Esophagus (tissue), 2 donors: ENCODE data around the gene ZNF536. TPM values are rescaled to one million over a fixed set of nuclear protein-coding genes. Genes with fewer than 3 reads are reported as not detected.

Experiments
- H3K27ac ChIP-seq, 2 donors: one replicate each; pipeline ENCODE4 v1.5.1; 2013; ENCODE audit warnings: low read depth in 2 of 2, mild to moderate bottlenecking in 2 of 2, inconsistent platforms in 1 of 2, low read length in 1 of 2, moderate library complexity in 1 of 2
- H3K27me3 ChIP-seq, 2 donors: one replicate each; pipeline ENCODE4 v1.6.1; 2013; ENCODE audit warnings: low read length in 2 of 2, control low read depth in 1 of 2, mild to moderate bottlenecking in 1 of 2; ENCODE audit not compliant: insufficient read depth in 2 of 2, control insufficient read depth in 1 of 2
- H3K36me3 ChIP-seq, 2 donors: one replicate each; pipeline ENCODE4 v1.6.1; 2013; ENCODE audit warnings: low read length in 1 of 2; ENCODE audit not compliant: control insufficient read depth in 2 of 2, insufficient read depth in 2 of 2
- H3K4me1 ChIP-seq, 2 donors: one replicate each; pipeline ENCODE4 v1.6.1; 2013; ENCODE audit warnings: low read length in 1 of 2; ENCODE audit not compliant: control insufficient read depth in 2 of 2, insufficient read depth in 2 of 2
- H3K4me3 ChIP-seq, 2 donors: one replicate each; pipeline ENCODE4 v1.5.1; 2013; ENCODE audit warnings: low read length in 2 of 2, mild to moderate bottlenecking in 2 of 2, low read depth in 1 of 2, moderate library complexity in 1 of 2
- H3K9me3 ChIP-seq, 2 donors: one replicate each; pipeline ENCODE4 v1.6.1; 2013; ENCODE audit warnings: mild to moderate bottlenecking in 2 of 2, low read depth in 1 of 2, low read length in 1 of 2, moderate library complexity in 1 of 2; ENCODE audit not compliant: control insufficient read depth in 2 of 2, insufficient read depth in 1 of 2
- WGBS, 2 donors: extraction: QIAGEN DNeasy Blood & Tissue Kit; methylation state at CpG; one replicate each; pipeline ENCODE4 v1.1.7; 2013; 5-methylcytosine and 5-hydroxymethylcytosine counted together
- polyA plus RNA-seq, 2 donors: library from polyadenylated mRNA; stranded (reverse); fragments of 200-250 nt; gene quantifications; one replicate each; pipeline ENCODE4 v1.2.3, GENCODE V29; 2013
- donor health status: healthy with polysubstance abuse.
- donor health status: Bipolar disorder and iron deficiency.

The ZNF536 gene
- polyA plus RNA-seq, 2 donors, result 0.53 to 0.57 TPM

- H3K4me3 ChIP-seq, result no peak overlapping the region
- H3K4me1 ChIP-seq, result no peaks in the 10 kb centered on the region
- no peak overlapping the region for H3K27ac ChIP-seq
- H3K9me3 ChIP-seq, result no peaks in the 10 kb centered on the region
- no peaks in the 10 kb centered on the region for H3K27me3 ChIP-seq
- 76 to 86% methylated on average over 3 of the region's 3 CpGs for WGBS, 2 donors
- H3K36me3 ChIP-seq, result no peaks in the 10 kb centered on the region
These were observed 207.2 kb downstream of the ZNF536 start for GRCh38 chr19:30579419-30579818.

DNA sequence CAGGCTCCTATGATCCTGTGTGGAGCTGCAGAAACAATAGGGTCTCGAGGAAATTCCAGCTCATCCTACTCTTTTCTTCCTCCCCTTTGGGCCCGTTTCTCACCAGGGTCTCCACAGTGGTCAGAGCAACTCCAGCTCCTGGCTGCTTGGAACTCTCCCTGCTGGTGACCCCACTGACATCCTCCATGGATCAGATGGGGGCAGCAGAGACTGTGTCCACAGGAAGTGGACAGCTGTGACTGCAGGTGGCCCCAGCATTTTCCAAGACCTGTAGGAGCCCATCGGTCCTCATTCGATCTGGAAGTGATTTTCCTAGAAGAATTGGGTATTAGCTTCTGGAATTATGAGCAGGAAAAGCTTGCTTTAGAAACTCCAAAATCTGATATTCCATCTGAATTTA is 208.5 kb downstream of the ZNF536 start:
- H3K9me3 ChIP-seq, result no peaks in the 10 kb centered on the region
- H3K36me3 ChIP-seq, result no peaks in the 10 kb centered on the region
- H3K4me3 ChIP-seq, result no peak overlapping the region
- no peak overlapping the region for H3K27ac ChIP-seq
- H3K4me1 ChIP-seq, result no peaks in the 10 kb centered on the region
- 82 to 84% methylated on average over 4 of the region's 4 CpGs for WGBS, 2 donors
- H3K27me3 ChIP-seq, result no peaks in the 10 kb centered on the region

DNA sequence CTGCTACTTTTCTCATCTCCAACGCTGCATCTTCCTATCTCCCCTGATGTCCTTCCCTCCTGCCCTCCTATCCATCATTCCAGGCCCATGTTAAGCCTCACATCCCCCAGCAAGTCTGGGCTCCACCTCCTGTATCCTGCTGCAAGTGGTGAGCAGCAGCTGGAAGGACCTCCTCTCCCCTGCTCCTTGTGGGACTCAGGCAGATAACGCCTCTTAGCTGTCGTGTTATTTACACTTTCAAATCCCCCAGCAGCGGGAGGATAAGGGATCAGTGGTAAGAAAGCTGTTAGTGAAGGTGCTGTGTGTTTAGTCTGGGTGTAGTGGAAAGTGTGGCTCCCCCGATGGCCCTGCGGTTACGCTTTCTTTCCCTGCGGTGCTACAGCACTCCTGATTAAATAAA is 211.9 kb downstream of the ZNF536 start:
- 32 to 45% methylated on average over 8 of the region's 8 CpGs for WGBS, 2 donors
- Histone ChIP-seq H3K4me3 (no peak overlapping the region), H3K4me1 (no peaks in the 10 kb centered on the region)

GRCh38 chr19:30587869-30588268 is 215.7 kb downstream of the ZNF536 start:
- no peak overlapping the region for H3K4me3 ChIP-seq
- no peaks in the 10 kb centered on the region for H3K36me3 ChIP-seq
- no peaks in the 10 kb centered on the region for H3K9me3 ChIP-seq
- H3K27ac ChIP-seq, result no peak overlapping the region
- H3K4me1 ChIP-seq, result no peaks in the 10 kb centered on the region
- whole genome bisulfite sequencing, 2 donors, result 55 to 57% methylated on average over 5 of the region's 5 CpGs
- no peaks in the 10 kb centered on the region for H3K27me3 ChIP-seq

More for the DNA sequence above, 211.9 kb downstream of the ZNF536 start:
- H3K27ac ChIP-seq, result no peak overlapping the region
- no peaks in the 10 kb centered on the region for H3K36me3 ChIP-seq
- H3K27me3 ChIP-seq, result no peaks in the 10 kb centered on the region
- no peaks in the 10 kb centered on the region for H3K9me3 ChIP-seq

DNA sequence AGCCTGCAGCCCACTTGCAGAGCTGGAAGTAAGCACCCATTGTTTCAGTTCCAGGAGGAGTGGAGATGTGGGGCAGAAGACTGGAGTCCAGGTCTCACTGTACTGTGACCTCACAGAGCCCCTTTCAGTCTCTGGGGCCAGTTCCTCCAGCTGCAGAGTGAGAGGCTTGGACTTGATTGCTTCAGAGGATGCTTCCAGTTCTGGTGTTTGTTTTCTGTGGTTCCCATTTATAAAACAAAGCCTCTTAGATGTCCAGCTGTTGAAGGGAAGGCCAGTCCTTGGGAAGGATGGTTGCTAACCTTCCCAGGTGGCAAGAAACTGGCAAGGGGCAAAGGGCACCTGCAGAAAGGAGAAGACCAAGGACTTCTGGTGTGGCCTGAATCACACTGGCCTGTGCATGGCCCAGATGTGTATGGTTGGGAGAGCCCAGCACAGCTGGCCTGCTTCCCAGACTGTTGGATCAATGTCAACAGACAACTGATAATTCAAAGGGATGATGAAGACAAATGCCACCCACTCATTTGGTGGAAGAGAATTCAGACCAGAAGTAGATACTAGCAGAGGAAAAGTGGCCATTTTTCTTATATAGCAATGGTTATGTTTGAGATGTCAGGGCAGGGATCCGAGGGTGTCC is 218.5 kb downstream of the ZNF536 start:
- no peaks in the 10 kb centered on the region for H3K9me3 ChIP-seq
- H3K4me1 ChIP-seq, result no peaks in the 10 kb centered on the region
- H3K27ac ChIP-seq, result no peak overlapping the region
- H3K36me3 ChIP-seq, result no peaks in the 10 kb centered on the region
- H3K27me3 ChIP-seq, result no peaks in the 10 kb centered on the region
- 58 to 70% methylated on average over 1 of the region's 1 CpG for WGBS, 2 donors
- no peak overlapping the region for H3K4me3 ChIP-seq

DNA sequence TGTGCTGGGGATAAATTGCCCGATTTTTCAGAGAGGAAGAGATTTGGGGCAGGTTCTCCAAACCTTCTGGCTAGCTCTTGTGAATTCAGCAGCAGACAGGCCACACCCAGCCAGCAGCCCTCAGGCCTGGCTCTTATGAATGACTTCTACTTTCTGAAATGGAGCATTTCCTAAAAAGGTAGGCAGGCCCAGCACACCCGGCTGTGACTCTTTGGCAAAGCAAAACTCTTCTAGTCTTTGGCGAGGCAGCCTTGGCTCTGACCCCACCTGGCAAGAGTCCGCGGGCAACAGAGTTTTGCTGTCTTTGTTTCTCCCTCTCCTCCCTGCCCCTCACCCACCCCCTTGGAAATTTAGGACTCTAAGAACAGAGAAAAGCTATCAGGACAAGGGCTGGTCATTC is 221.2 kb downstream of the ZNF536 start:
- Histone ChIP-seq H3K4me3 (no peak overlapping the region), H3K27me3 (no peaks in the 10 kb centered on the region), H3K27ac (no peak overlapping the region), H3K36me3 (no peaks in the 10 kb centered on the region), H3K4me1 (no peaks in the 10 kb centered on the region), H3K9me3 (no peaks in the 10 kb centered on the region)
- 29 to 50% methylated on average over 5 of the region's 5 CpGs for WGBS, 2 donors

DNA sequence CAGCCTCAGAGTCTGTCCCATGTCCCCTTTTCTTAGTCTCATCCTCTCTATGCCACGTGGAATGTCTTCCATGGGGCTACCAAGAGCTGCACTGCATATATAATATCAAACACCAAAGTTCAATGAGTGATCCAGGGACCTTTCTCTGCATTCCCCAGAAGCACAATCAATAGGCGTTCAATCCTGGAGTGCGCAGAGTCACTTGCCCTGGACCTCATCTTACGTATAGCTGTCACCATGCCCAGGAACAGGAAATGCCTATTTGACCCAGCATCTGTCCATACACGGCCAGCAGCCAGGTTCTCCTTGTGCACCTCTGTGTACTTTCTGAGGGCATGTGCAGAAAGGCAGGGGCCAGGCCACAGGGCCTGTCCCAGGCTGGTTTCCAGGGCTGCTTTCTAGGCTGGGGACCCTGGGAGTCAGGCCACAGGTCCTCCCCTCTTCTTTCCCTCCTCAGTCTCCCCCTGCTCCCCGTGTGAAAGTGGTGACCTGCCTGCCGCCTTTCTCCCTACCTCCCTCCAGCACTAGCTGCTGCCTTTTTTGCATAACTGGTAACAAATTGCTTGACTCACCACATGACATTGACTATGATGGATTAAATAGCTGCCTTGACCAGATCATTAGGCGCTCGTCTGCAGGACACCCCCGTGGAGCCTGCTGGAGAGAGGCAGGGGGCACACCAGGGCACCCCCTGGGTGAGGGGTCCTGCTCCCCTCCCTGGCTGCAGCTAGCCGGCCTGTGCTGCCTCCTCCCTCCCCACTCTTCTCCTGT is 222.0 kb downstream of the ZNF536 start:
- Histone ChIP-seq H3K36me3 (no peaks in the 10 kb centered on the region), H3K27ac (peak overlapping the region; percentile 3 to 5), H3K9me3 (no peaks in the 10 kb centered on the region), H3K27me3 (no peaks in the 10 kb centered on the region), H3K4me1 (no peaks in the 10 kb centered on the region), H3K4me3 (no peak overlapping the region)
- WGBS, 2 donors, result 56 to 59% methylated on average over 11 of the region's 11 CpGs

DNA sequence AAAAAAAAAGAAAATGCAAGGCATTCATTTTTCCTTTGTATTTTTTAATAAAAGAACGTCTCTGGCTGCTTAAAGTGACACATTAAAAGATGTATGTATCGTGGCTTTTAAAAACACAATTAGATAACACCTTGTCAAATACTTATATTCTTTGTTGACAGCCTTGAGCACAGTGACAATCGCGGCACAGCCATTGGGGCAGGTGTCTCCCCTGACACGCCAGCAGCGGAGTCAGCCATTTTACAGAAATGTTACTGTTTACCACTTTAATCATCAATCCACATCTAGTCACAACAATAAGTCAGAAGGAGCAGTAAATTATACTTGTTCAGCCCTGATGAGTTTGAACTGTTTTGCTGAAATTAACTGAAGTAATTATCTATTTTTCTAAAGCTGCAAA is 224.1 kb downstream of the ZNF536 start:
- H3K4me1 ChIP-seq, result no peaks in the 10 kb centered on the region
- no peak overlapping the region for H3K27ac ChIP-seq
- no peaks in the 10 kb centered on the region for H3K9me3 ChIP-seq
- H3K36me3 ChIP-seq, result no peaks in the 10 kb centered on the region
- WGBS, 2 donors, result 56 to 57% methylated on average over 6 of the region's 6 CpGs
- no peak overlapping the region for H3K4me3 ChIP-seq
- H3K27me3 ChIP-seq, result no peaks in the 10 kb centered on the region

DNA sequence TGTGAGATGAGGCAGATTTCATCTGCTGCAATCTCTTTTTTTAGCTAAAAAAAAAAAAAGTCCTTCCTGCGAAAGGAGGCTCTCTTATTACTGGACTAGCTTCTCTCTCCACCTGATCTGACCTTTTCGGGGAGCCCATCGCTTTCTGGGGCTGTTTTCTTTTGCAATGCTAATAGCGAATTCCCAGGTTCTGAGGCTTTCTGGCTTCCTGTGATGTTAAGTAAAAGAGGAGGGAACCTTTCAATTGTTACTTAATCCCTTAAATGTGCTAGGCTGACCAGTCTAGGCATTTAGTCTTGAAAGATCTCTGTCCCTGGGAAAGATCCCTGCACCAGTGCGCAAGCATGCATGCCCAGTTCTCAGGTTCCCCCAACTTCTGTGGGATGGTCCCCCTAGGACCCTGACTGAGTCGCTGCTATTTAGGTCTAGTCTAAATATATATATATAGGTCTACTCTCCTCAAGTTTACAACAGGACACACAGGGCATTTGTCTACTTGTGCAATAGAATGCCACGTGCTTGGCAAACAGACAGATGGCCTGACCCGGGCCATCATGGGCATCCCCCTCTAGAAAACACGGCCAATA is 224.7 kb downstream of the ZNF536 start:
- Histone ChIP-seq H3K27me3 (no peaks in the 10 kb centered on the region), H3K9me3 (no peaks in the 10 kb centered on the region), H3K4me1 (no peaks in the 10 kb centered on the region), H3K4me3 (no peak overlapping the region), H3K27ac (no peak overlapping the region), H3K36me3 (no peaks in the 10 kb centered on the region)
- WGBS, 2 donors, result 44 to 53% methylated on average over 9 of the region's 9 CpGs
